GM12865 (cell line): ENCODE measurements around the gene COL23A1.

ENCODE experiments used
- DNase-seq: peaks from one replicate; pipeline ENCODE4 v3.0.0; 2010; ENCODE audit warnings: low read depth
- H3K4me3 ChIP-seq: 2 replicates; pipeline ENCODE4 v1.5.1; 2011; ENCODE audit warnings: mild to moderate bottlenecking, low read depth, low read length, control low read depth
- TF ChIP-seq, protein P1 (sequence below): IDR thresholded peaks from 2 replicates; pipeline ENCODE4 v1.5.1; 2011; ENCODE audit warnings: low read length, control low read depth, low read depth, inconsistent platforms; ENCODE audit not compliant: insufficient read depth; ENCODE audit errors: missing control alignments

Gene COL23A1

GRCh38 chr5:178297751-178298150 is 292.4 kb downstream of the COL23A1 start:
- no peak overlapping the region for H3K4me3 ChIP-seq
- no peak for DNase-seq
- TF ChIP-seq, protein P1, sequence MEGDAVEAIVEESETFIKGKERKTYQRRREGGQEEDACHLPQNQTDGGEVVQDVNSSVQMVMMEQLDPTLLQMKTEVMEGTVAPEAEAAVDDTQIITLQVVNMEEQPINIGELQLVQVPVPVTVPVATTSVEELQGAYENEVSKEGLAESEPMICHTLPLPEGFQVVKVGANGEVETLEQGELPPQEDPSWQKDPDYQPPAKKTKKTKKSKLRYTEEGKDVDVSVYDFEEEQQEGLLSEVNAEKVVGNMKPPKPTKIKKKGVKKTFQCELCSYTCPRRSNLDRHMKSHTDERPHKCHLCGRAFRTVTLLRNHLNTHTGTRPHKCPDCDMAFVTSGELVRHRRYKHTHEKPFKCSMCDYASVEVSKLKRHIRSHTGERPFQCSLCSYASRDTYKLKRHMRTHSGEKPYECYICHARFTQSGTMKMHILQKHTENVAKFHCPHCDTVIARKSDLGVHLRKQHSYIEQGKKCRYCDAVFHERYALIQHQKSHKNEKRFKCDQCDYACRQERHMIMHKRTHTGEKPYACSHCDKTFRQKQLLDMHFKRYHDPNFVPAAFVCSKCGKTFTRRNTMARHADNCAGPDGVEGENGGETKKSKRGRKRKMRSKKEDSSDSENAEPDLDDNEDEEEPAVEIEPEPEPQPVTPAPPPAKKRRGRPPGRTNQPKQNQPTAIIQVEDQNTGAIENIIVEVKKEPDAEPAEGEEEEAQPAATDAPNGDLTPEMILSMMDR: no peak

DNA sequence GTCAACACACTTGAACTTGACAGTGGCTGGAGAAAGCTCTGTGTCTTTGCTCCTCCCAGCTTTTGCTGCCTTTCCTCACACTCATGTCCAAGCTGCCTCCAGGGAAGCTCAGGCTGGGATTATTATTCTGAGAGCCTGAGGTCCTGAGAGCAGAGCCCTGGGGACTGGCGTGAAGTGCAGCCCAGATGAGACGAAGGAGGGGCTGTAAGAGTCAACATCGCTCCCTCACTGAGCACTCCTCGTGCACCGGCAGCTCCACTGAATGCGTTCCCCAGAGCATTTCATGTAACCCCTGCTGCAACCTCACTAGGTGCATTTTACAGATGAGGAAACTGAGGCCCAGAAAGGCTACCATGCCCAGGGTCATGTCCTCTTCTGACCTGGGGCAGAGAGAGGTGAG is 294.1 kb downstream of the COL23A1 start:
- H3K4me3 ChIP-seq: no peak overlapping the region
- TF ChIP-seq, protein P1: no peak
- no peak for DNase-seq

DNA sequence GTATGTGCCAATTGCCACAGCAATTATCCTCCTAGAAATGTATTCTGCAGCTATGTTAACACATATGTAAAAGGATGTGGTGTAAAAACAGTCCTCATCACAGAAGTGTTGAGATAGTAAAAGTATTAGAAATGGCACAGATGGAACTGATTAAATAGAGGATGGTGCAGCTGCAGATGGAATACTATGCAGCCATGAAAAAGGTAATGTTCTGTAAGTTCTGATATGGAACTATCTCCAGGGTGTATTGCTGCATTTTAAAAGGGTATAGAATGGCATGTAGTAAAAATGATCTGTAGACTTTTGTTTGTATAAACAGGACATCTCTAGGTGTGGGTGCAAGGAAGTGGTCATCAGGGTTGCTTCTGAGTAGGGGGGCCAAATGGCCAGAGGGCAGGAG is 294.6 kb downstream of the COL23A1 start:
- no peak for DNase-seq
- H3K4me3 ChIP-seq: no peak overlapping the region
- TF ChIP-seq, protein P1: no peak

GRCh38 chr5:178293815-178294214 is 296.4 kb downstream of the COL23A1 start:
- TF ChIP-seq, protein P1: no peak

GRCh38 chr5:178293400-178293799 is 296.8 kb downstream of the COL23A1 start:
- H3K4me3 ChIP-seq: no peak overlapping the region
- DNase-seq: no peak
- TF ChIP-seq, protein P1: no peak

More at GRCh38 chr5:178293815-178294214, 296.4 kb downstream of the COL23A1 start:
- no peak for DNase-seq
- H3K4me3 ChIP-seq: no peak overlapping the region

- DNase-seq: no peak
- H3K4me3 ChIP-seq: no peak overlapping the region
- TF ChIP-seq, protein P1: no peak
These were observed 297.4 kb downstream of the COL23A1 start for GRCh38 chr5:178292826-178293205.
